Measurements from ENCODE around the gene TULP1.

DNA sequence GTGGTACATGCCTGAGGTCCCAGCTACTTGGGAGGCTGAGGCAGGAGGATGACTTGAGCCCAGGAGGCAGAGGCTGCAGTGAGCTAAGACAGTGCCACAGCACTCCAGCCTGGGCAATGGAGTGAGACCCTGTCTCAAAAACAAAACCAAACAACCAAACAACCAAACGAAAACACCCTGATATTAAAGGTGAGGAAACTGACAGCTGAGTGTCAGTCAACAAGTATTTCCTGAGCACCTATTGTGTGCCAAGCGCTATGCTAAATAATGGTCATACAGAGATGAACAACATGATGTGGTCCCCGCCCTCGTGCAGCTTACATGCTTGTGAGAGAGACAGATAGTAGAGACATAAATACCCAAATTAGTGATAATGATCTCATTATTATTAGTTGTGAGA, 1.9 kb upstream of the TULP1 start:
- TF ChIP-seq, protein P1, sequence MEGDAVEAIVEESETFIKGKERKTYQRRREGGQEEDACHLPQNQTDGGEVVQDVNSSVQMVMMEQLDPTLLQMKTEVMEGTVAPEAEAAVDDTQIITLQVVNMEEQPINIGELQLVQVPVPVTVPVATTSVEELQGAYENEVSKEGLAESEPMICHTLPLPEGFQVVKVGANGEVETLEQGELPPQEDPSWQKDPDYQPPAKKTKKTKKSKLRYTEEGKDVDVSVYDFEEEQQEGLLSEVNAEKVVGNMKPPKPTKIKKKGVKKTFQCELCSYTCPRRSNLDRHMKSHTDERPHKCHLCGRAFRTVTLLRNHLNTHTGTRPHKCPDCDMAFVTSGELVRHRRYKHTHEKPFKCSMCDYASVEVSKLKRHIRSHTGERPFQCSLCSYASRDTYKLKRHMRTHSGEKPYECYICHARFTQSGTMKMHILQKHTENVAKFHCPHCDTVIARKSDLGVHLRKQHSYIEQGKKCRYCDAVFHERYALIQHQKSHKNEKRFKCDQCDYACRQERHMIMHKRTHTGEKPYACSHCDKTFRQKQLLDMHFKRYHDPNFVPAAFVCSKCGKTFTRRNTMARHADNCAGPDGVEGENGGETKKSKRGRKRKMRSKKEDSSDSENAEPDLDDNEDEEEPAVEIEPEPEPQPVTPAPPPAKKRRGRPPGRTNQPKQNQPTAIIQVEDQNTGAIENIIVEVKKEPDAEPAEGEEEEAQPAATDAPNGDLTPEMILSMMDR (conservative IDR thresholded peaks at IDR 0.05; ENCODE audit: low read length): no peak
- TF ChIP-seq EZH2phosphoT487 (IDR thresholded peaks at IDR 0.05; ENCODE audit: borderline replicate concordance): no peak

Measured in Loucy (cell line).